Spleen (tissue), 11 donors: ENCODE data around the gene ARHGAP22. TPM values are rescaled to one million over a fixed set of nuclear protein-coding genes. Genes with fewer than 3 reads are reported as not detected.
A peak's percentile ranks its signal among the peaks of the same experiment; 100 is the strongest.

ENCODE experiments used
- DNase-seq: peaks from one replicate; pipeline ENCODE4 v3.0.0-alpha.2; 2020
- H3K27ac ChIP-seq, 8 donors: fragments of 200-600 bp; sonication (generic) in 7 of 8; 1 replicate in 4 of 8; 2 replicates in 4 of 8; pipeline versions ENCODE4 v1.5.0 to v1.8.0; 2016 to 2021; ENCODE audit warnings: inconsistent platforms in 4 of 8, mild to moderate bottlenecking in 4 of 8, moderate library complexity in 1 of 8
- H3K27me3 ChIP-seq, 7 donors: fragments of 200-600 bp; sonication (generic) in 6 of 7; replicated peaks in 1 of 7; 1 replicate in 4 of 7; 2 replicates in 3 of 7; pipeline versions ENCODE4 v1.5.0 to v1.8.0; 2016 to 2021; ENCODE audit warnings: inconsistent platforms in 3 of 7, mild to moderate bottlenecking in 1 of 7
- H3K36me3 ChIP-seq, 6 donors: fragments of 200-600 bp; sonication (generic) in 5 of 6; 1 replicate in 4 of 6; 2 replicates in 2 of 6; pipeline versions ENCODE4 v1.5.0 to v1.8.0; 2016 to 2021; ENCODE audit warnings: inconsistent platforms in 2 of 6
- H3K4me1 ChIP-seq, 6 donors: fragments of 200-600 bp; sonication (generic) in 5 of 6; 1 replicate in 3 of 6; 2 replicates in 3 of 6; pipeline versions ENCODE4 v1.5.0 to v1.8.0; 2016 to 2021; ENCODE audit warnings: inconsistent platforms in 3 of 6
- H3K4me3 ChIP-seq, 8 donors: fragments of 200-600 bp; sonication (generic) in 7 of 8; 1 replicate in 4 of 8; 2 replicates in 4 of 8; pipeline versions ENCODE4 v1.5.0 to v1.8.0; 2016 to 2021; ENCODE audit warnings: inconsistent platforms in 4 of 8, mild to moderate bottlenecking in 4 of 8, moderate library complexity in 2 of 8
- H3K9me3 ChIP-seq, 8 donors: fragments of 200-600 bp; sonication (generic) in 7 of 8; 1 replicate in 4 of 8; 2 replicates in 4 of 8; pipeline versions ENCODE4 v1.5.0 to v1.8.0; 2016 to 2021; ENCODE audit warnings: inconsistent platforms in 4 of 8
- POLR2A ChIP-seq, 3 donors: fragments of 450-650 bp; IDR thresholded peaks; one replicate each; pipeline ENCODE4 v1.5.1; 2017; ENCODE audit warnings: antibody characterized with exemption in 3 of 3, mild to moderate bottlenecking in 1 of 3
- POLR2AphosphoS5 ChIP-seq, 3 donors: sonication (generic); formaldehyde crosslinking; IDR thresholded peaks; one replicate each; pipeline ENCODE4 v1.5.1; 2017; ENCODE audit warnings: antibody characterized with exemption in 3 of 3
- WGBS, 5 donors: extraction: QIAGEN DNeasy Blood & Tissue Kit in 3 of 5; methylation state at CpG; one replicate each; pipeline versions ENCODE4 v1.1.5 to v1.1.7; 2013 to 2018; 5-methylcytosine and 5-hydroxymethylcytosine counted together
- intact Hi-C: fragments of 100-400 bp; cut with DNase I; formaldehyde crosslinking; loops from one replicate; pipeline ENCODE4 v1.15.0; 2023; ENCODE audit warnings: low total_unique reads
- polyA plus RNA-seq, 3 donors: library from polyadenylated mRNA; stranded (reverse); fragments of 200-250 nt; gene quantifications; one replicate each; pipeline ENCODE4 v1.2.1, GENCODE V29; 2013
- total RNA-seq, 7 donors: library from RNA; depleted of rRNA in 3 of 7; stranded (reverse); fragments of >200 nt in 3 of 7; fragmentation: NEBNext Ultra II Directional in 4 of 7; extraction: Animal tissue kit (Norgen Biotek cat#: 25700) in 4 of 7; gene quantifications; one replicate each; pipeline versions ENCODE4 v1.1.0 to v1.2.1, GENCODE V29; 2016 to 2021
- TF ChIP-seq, protein P1 (sequence below), 11 experiments: fragments of 200-600 bp in 7 of 11; fragments of 450-650 bp in 4 of 11; sonication (generic) in 4 of 11; IDR thresholded peaks in 8 of 11; conservative IDR thresholded peaks in 3 of 11; 1 replicate in 7 of 11; 2 replicates in 4 of 11; pipeline versions ENCODE4 v1.4.0 to v1.8.0; 2016 to 2021; ENCODE audit warnings: antibody characterized with exemption in 11 of 11, inconsistent platforms in 4 of 11, mild to moderate bottlenecking in 1 of 11
- donor health status: healthy with polysubstance abuse.
- donor health status: DM: no; HTN: no; CAD: no; lungs with moderate emphysema.
- donor health status: DM: no; HTN: no; CAD: no.
- donor health status: Bipolar disorder and iron deficiency.
- donor health status: healthy.
- donor health status: DM: no; HTN: no; CAD: no.
- donor health status: DM: yes; HTN: yes; CAD: no.

The ARHGAP22 gene
- total and polyA plus RNA-seq, 10 donors: 0.56 to 7.5 (median 3.2) TPM

- Histone ChIP-seq H3K4me1 (no peaks in the 10 kb centered on the region), H3K9me3 (no peaks in the 10 kb centered on the region), H3K36me3 (no peaks in the 10 kb centered on the region), H3K27ac (no peak overlapping the region), H3K27me3 (no peaks in the 10 kb centered on the region), H3K4me3 (no peak overlapping the region)
- TF ChIP-seq, protein P1, sequence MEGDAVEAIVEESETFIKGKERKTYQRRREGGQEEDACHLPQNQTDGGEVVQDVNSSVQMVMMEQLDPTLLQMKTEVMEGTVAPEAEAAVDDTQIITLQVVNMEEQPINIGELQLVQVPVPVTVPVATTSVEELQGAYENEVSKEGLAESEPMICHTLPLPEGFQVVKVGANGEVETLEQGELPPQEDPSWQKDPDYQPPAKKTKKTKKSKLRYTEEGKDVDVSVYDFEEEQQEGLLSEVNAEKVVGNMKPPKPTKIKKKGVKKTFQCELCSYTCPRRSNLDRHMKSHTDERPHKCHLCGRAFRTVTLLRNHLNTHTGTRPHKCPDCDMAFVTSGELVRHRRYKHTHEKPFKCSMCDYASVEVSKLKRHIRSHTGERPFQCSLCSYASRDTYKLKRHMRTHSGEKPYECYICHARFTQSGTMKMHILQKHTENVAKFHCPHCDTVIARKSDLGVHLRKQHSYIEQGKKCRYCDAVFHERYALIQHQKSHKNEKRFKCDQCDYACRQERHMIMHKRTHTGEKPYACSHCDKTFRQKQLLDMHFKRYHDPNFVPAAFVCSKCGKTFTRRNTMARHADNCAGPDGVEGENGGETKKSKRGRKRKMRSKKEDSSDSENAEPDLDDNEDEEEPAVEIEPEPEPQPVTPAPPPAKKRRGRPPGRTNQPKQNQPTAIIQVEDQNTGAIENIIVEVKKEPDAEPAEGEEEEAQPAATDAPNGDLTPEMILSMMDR (IDR thresholded peaks at IDR 0.05 in 8 of 11, conservative IDR thresholded peaks at IDR 0.05 in 3 of 11): no peak
- no peak for TF ChIP-seq POLR2A (IDR thresholded peaks at IDR 0.05)
- TF ChIP-seq POLR2AphosphoS5 (IDR thresholded peaks at IDR 0.05): no peak
- peak; percentile 57 for DNase-seq
- 80 to 94% (median 89%) methylated on average over 12 of the region's 12 CpGs for WGBS, 5 donors
- intact Hi-C loops: no loop called here
Measured at GRCh38 chr10:48535416-48536155, 69.3 kb downstream of the ARHGAP22 start.

DNA sequence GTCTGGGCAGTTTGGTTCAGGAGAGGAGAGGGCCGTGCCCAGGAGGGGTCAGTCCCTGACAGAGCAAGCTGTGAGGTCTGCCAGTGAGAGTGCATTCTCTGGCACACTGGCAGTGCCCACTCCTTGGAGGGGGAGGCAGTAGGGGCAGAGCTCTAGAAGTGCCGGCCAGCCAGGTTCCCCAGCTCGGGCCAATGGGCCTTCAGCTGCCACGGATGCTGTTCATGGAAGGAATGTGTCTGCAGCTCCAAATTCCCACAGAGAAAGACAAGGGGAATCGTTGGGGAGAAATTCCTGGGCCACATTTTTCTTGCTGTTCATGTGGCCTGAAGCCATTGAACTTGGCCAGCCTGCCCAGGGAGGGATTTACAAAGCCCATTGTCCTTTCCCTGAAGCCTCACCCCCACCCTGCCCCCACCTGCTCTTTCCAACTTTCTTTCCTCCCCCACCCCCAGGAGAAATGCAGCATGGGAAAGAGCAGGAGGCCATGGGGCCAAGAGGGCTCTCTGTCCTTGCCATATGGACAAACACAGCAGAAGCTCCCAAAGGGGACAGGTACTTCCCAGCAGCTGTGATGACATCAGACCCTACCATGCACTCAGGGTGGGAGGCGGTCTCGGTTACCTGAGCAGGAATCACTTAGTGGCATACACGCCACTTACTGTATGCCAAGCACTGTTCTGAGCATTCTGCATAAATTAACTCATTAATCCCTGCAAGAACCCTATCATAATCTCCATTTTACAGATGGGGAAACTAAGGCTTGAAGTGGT, 70.7 kb downstream of the ARHGAP22 start:
- peak; percentile 46 for DNase-seq
- H3K36me3 ChIP-seq: no peaks in the 10 kb centered on the region
- intact Hi-C loops: no loop called here
- no peaks in the 10 kb centered on the region for H3K4me1 ChIP-seq
- no peaks in the 10 kb centered on the region for H3K27me3 ChIP-seq
- H3K9me3 ChIP-seq: no peaks in the 10 kb centered on the region
- WGBS, 5 donors: 59 to 86% (median 69%) methylated on average over 6 to 8 of the region's 8 CpGs
- H3K27ac ChIP-seq: no peak overlapping the region
- no peak overlapping the region for H3K4me3 ChIP-seq
- TF ChIP-seq, protein P1 (IDR thresholded peaks at IDR 0.05 in 8 of 11, conservative IDR thresholded peaks at IDR 0.05 in 3 of 11): no peak
- TF ChIP-seq POLR2A (IDR thresholded peaks at IDR 0.05): no peak
- no peak for TF ChIP-seq POLR2AphosphoS5 (IDR thresholded peaks at IDR 0.05)

DNA sequence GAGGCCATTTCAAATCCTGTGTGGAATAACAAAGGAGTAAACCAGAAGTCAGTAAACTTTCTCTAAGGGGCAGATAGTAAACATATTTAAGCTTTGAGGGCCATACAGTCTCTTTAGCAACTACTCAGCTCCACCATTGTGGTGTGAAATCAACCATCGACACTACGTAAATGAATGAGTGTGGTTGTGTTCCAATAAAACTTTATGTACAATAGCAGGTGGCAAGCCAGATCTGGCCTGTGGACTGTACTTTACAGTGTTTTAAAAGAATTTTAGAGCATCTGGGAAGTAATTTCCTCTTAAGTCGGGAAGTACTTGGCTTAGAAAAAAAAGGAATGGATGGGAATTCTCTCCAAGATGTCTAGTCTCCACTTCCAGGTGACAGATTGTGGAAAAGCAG, 71.3 kb downstream of the ARHGAP22 start:
- Histone ChIP-seq H3K4me1 (no peaks in the 10 kb centered on the region), H3K9me3 (no peaks in the 10 kb centered on the region), H3K27me3 (no peaks in the 10 kb centered on the region), H3K36me3 (no peaks in the 10 kb centered on the region), H3K27ac (no peak overlapping the region), H3K4me3 (no peak overlapping the region)
- TF ChIP-seq, protein P1 (IDR thresholded peaks at IDR 0.05 in 8 of 11, conservative IDR thresholded peaks at IDR 0.05 in 3 of 11): no peak
- TF ChIP-seq POLR2A (IDR thresholded peaks at IDR 0.05): no peak
- TF ChIP-seq POLR2AphosphoS5 (IDR thresholded peaks at IDR 0.05): no peak
- 79 to 88% (median 86%) methylated on average over 3 of the region's 3 CpGs for WGBS, 5 donors
- intact Hi-C loops: no loop called here
- no peak for DNase-seq

- Histone ChIP-seq H3K27ac (no peak overlapping the region), H3K9me3 (no peaks in the 10 kb centered on the region), H3K4me1 (no peaks in the 10 kb centered on the region), H3K36me3 (no peaks in the 10 kb centered on the region), H3K4me3 (no peak overlapping the region), H3K27me3 (no peaks in the 10 kb centered on the region)
- 46 to 66% (median 55%) methylated on average over 5 of the region's 5 CpGs for WGBS, 5 donors
- intact Hi-C loops: no loop called here
- TF ChIP-seq POLR2AphosphoS5 (IDR thresholded peaks at IDR 0.05) (no peak), POLR2A (IDR thresholded peaks at IDR 0.05) (no peak)
- TF ChIP-seq, protein P1 (IDR thresholded peaks at IDR 0.05 in 8 of 11, conservative IDR thresholded peaks at IDR 0.05 in 3 of 11): no peak
- no peak for DNase-seq
Measured at GRCh38 chr10:48531486-48531885, 73.4 kb downstream of the ARHGAP22 start.
